ENCODE measurements around the gene SDF4.

SDF4 gene

DNA sequence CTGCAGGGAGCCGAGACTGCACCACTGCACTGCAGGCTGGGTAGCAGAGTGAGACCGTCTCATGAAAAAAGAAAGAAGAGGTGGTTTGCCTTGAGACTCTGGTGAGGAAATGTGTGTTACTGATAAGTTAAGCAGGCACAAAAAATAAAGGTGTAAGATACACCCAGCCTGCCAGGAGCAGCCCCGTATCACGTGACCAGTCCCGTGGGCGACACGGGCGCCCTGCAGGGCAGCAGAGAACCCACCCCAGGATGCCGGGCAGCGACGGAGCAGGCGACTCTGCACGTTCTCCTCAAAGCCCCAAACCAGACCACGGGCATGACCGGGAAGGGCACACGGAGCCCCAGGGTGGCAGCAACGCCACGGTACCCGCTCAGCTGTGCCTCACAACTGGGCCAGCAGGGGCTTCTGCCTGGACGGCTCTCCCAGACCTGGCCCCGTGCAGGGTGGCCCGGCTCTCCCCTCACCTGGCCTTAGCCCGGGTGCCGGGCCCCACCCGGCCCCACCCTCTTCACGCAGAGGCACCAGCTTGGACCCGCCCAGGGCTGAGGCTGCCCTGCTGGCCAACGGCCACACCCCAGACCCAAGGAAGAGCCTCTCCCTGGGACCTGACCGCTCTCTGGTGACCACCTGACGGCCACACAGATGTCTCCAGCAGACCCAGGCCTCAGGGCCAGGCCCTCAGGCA lies 9.8 kb downstream of the SDF4 start:
- H3K4me3 ChIP-seq (ENCODE audit: low read length), result no peak overlapping the region
- TF ChIP-seq ZNF274 (IDR thresholded peaks at IDR 0.05; ENCODE audit: low read depth, low read length), result no peak

DNA sequence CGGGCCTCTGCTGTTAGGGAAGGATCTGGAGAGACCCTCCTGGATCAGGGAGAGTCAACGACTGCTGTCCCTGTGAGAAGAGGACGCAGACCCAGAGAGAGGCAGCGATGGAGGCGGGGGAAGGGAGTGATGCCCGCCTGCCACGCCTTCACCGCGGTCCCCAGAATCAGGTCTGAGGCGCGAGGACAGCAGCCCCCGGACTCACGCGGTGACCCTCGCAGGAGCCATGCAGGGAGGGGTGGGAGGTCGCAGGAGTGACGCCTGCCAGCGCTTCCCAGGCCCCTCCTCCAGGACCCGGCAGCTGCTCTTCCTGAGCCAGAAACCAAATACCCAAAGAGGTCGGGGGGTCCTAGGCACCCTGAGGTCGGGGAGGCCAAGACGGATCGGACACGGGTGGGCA lies 11.6 kb downstream of the SDF4 start:
- no peak overlapping the region for H3K4me3 ChIP-seq (ENCODE audit: low read length)
- TF ChIP-seq ZNF274 (IDR thresholded peaks at IDR 0.05; ENCODE audit: low read depth, low read length), result no peak

DNA sequence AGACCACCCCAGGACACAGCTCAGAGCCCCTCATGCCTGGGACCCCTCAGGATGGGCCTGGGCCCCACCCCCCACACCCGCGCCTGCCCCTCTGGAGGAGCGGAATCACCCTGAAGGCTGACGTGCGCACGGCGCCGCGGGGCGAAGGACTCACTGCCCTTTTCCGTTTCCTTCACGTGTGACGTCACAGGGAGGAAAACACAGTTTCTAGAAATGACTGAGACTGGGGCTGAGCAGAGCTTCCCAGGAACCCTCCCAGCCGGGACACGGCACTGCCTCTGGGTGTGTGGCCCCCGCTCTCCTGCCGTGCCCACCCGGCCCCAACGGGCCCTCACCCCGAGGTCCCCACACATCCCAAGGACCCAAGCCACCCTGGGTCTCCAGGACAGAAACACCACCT lies 12.5 kb downstream of the SDF4 start:
- no peak overlapping the region for H3K4me3 ChIP-seq (ENCODE audit: low read length)
- no peak for TF ChIP-seq ZNF274 (IDR thresholded peaks at IDR 0.05; ENCODE audit: low read depth, low read length)

DNA sequence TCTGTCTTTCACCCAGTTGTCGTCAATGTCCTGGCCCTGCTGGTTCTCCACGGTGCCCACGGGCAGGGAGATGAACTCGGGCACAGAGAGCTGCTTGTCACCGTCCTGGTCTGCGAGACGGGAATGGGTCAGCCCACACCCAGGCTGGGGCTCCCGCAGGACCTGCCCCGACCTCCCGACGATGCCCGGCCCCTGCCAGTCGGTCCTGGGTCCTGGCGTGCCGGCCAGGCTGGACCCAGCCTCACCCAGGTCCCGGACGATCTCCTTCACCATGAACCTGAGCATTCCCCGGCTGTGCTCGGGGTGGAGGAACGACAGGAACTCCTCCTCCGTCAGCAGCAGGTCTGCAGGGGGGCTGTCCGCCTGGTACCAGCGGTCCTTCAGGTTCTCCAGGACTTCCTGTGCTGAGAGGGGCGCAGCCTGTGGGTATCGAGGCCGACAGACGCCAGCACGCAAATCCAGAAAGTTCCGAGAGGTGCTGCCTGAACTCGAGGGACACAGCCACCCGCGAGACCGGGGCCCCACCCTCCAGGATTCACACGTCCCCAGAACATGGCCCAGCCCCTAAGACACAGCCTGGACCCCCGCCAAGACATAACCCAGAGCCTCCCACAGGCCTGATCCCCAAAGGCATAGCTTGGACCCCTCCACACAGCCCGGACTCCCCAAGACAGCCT lies 13.1 kb downstream of the SDF4 start:
- TF ChIP-seq ZNF274 (IDR thresholded peaks at IDR 0.05; ENCODE audit: low read depth, low read length), result no peak
- H3K4me3 ChIP-seq (ENCODE audit: low read length), result no peak overlapping the region

DNA sequence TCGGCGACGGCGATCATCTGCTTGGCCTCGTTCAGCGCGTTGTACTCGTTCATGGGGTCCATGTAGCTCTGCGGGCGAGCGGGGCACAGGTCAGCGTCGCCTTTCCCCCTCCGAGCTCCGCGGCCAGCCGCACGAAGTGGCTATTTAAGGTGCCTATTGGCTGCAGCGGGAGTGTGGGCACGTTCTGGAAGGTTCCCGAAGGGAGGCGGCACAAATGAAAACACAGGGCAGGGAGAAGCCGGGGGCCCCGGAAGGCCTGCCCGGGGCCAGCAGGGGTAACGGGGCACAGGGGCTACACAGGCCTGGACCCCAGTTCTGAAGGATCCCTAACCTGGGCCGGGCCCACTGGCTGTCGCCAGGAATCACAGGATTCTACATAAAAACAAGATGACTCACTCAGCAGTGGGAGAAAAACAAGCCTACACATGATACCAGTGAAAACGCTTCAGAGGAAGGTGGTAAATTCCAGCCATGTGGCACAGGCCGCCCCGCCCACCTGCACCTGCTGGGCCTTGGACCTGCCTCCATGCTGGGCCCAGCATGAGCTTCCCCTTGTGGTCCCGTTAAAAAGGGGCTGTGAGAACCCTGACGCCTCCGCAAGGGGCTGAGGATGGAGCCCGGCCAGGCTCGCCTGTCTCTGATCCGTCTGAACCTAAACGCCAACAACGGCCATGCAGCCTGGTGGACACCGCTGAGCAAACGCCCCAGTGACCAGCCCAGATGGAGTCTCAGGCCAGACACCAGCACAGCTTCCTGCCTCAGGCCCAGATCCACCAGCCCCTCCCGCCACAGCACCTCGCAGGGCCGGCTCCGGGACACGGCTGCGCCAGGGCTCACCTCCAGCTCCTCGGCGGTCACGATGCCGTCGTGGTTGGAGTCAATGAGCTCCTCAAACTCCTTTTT lies 13.9 kb downstream of the SDF4 start:
- TF ChIP-seq ZNF274 (IDR thresholded peaks at IDR 0.05; ENCODE audit: low read depth, low read length), result no peak
- no peak overlapping the region for H3K4me3 ChIP-seq (ENCODE audit: low read length)

DNA sequence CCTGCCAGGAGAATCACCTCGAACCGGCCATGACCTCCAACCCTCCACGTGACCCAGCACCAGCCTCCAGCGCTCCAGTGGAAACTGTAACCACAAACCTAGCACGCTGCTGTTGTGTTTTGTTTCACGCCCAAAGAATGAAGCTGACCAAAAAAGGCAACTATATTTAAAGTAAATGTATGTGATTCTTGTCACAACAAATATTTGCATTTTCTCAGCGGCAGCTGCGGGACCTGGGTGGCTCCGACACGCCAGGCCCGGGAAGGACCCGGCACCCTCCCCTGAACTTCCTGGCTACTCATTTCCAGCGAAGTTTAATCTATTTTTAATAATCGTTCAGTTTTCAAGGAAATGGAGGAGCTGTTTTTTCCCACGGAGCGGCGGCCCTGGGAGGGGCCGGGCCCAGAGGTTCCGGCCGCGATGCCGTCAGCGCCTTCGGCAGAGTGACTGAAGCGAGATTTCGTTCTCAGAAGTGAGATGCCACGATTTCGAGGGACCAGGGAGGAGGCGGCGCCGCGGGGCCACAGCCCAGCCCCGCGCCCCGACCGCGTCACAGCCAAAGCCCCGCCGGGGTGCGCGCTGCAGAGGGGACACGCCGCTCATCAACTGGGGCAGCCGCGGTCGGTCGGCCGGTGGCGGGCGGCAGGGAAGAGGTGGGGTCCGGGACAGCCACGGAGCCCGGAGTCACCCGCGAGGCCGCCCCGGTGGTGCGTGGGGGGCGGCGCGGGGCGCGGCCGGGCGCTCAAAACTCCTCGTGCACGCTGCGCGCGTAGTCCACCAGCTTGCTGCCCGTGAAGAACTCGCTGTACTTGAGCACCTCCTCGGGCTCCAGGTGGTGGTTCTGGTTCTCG lies 14.8 kb downstream of the SDF4 start:
- TF ChIP-seq ZNF274 (IDR thresholded peaks at IDR 0.05; ENCODE audit: low read depth, low read length), result no peak
- H3K4me3 ChIP-seq (ENCODE audit: low read length), result no peak overlapping the region

DNA sequence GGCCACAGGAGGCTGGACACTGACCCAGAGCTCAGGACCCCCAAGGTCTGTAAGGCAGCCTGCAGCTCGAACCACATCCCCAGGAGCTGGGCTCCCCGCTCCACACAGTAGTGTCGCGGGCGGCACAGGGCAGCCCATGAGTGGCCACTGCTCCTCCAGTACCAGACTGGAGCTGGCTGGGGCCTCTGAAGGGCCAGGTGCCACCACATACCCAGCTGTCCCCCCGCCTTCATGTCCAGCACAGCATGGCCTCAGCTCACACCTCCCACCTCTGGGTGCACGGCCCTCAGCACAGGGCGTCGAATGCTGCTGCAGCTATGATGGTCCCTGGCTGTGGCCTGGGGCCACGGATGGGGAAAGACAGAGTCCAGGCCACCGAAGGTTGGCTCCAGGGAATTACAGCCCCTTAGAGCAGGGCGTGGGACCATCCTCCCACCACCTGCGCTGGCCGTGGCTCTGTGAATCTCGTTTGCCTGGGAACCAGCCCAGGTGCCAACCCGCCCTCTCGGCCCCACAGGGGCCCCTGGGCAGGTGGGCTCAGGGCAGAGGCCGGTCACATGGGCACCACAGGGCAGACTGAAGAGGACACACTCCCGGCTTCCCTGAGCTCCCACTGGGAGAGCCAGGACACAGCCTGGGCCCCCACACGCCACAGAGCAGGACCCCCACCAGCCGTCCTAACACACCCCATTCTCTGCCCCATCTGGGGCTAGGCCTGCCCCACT lies 15.8 kb downstream of the SDF4 start:
- H3K4me3 ChIP-seq (ENCODE audit: low read length), result no peak overlapping the region
- TF ChIP-seq ZNF274 (IDR thresholded peaks at IDR 0.05; ENCODE audit: low read depth, low read length), result no peak

DNA sequence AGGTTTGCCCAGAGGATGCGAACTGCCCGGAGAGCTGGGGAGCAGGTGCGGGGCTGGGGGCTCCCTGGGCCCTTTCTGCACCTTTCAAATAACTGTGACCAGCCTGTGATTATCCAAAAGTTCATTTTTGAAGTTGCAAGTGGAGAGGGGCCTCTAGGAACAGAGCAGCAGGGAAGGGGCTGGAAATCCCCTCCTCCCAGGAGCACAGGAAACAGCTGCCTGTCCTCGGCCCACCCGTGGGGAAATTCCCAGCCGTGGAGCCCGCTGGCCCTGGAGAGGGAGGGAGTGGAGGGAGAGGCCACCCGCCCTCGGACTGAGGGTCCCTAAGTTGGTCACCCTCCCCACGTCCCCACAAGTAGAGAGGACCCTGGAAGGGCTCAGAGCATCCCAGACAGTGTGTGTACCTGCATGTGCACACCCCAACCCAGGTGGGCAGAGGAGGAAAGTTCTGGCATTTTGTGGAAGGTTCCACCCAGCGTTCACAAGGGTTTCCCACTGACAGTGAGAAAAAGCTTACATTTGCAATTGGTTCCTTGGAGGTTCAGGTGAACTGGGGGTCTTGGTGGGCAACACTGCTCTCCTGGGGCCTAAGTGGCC lies 16.6 kb downstream of the SDF4 start:
- TF ChIP-seq ZNF274 (IDR thresholded peaks at IDR 0.05; ENCODE audit: low read depth, low read length), result no peak
- no peak overlapping the region for H3K4me3 ChIP-seq (ENCODE audit: low read length)

DNA sequence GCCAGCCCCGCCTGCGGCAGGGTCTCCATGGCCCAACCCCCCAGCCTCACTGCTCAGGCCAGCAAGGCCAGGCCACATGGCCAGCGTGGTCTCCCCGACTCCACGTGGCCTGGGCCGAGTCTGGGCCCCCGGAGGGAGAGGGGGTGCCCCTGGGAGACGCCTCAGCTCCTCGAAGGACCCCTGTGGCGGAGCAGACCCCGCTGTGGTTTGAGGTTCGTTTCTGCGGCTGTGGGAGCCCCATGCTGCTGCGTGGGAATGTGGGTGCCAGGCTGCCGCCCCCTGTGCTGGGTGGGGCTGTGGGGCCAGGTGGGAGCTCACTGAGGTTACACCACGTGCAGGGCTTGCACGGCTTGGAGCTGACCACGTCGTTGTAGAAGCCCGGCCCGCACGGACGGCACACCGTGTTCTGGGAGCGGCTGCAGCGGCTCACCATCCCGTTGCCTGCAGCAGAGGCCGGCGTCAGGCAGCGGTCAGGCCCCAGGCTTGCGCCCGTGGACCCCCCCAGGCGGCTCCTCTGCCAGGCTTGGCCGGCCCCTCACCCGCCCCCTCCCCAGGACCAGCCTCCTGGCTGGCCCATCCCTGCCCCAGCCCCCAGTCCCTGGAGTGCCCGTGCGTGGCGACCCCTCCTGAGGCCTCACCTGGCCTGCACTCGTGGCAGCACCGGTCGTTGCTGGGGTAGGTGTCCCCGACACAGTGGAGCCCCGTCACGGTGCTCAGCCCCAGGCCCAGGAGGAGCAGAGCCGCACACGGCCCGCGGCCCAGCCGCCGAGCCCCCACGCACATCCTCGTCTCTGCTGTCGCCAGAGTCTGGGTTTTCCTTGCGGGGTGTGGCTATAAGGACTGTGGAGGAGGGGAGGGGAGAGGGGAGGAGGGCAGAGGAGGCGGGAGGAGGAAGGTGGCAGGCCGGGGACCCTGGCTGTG lies 18.2 kb downstream of the SDF4 start, which contains the start of gene TNFRSF4:
Gene TNFRSF4 (minus strand): TSS at position 809 of the 921 bp plus-strand sequence. CDS start 26 bp downstream, at position 783.
- no peak for TF ChIP-seq ZNF274 (IDR thresholded peaks at IDR 0.05; ENCODE audit: low read depth, low read length)
- no peak within 1 kb of the TSS for H3K4me3 ChIP-seq (ENCODE audit: low read length)

DNA sequence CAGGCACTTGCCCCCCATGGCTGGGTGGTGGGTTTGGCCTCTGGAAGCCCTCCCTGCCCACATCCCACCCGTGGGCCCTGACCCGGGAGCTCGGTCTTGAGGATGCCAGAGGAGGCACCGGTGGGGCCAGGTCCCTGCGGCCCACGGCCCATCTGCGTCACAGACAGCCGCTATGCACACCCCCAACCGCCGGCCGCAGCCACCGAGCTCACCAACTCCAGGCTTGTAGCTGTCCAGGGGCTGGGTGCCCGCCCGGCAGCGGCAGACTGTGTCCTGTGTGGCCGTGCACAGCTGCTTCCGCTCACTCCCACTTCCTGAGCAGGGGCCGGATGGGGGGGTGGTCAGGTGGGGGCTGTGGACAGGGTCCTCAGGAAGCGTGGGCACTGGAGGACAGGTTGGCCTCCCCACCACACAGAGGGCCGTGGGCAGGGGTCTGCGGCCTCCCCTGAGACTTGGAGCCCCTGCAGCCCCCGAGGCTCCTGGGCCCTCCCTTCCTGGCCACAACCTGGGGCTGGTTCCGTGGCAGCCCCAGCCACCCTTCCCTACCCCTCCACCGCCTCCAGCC lies 18.9 kb downstream of the SDF4 start:
- no peak for TF ChIP-seq ZNF274 (IDR thresholded peaks at IDR 0.05; ENCODE audit: low read depth, low read length)
- H3K4me3 ChIP-seq (ENCODE audit: low read length), result no peak overlapping the region; the same call in 1 of the 2 replicates

All from GM08714 (cell line).